Measurements from ENCODE around the gene TRANK1. TPM values are rescaled to one million over a fixed set of nuclear protein-coding genes. Genes with fewer than 3 reads are reported as not detected.

Gene TRANK1
- total and polyA plus RNA-seq, 12 donors, result 5.0 to 28.0 (median 14.0) TPM

GRCh38 chr3:36988356-36988755, 43.5 kb upstream of the TRANK1 start:
- Histone ChIP-seq H3K27ac (no peak overlapping the region), H3K27me3 (no peaks in the 10 kb centered on the region), H3K9me3 (replicated peaks in 1 of 3) (no peaks in the 10 kb centered on the region), H3K36me3 (replicated peaks in 1 of 2) (peaks cover 0 to 39% of the 10 kb centered on the region in 2 donors), H3K4me3 (no peak overlapping the region), H3K4me1 (replicated peaks in 1 of 2) (peaks cover 20 to 46% of the 10 kb centered on the region in 2 donors)
- DNase-seq, result no peak
- TF ChIP-seq POLR2A (IDR thresholded peaks at IDR 0.05), result no peak
- no peak for TF ChIP-seq CTCF (IDR thresholded peaks at IDR 0.05)
- intact Hi-C loops (cut with DNase I), result no loop called here
- WGBS, 4 donors, result 71 to 87% (median 75%) methylated on average over 2 of the region's 2 CpGs

- Histone ChIP-seq H3K4me3 (no peak overlapping the region), H3K36me3 (replicated peaks in 1 of 2) (peaks cover 0 to 36% of the 10 kb centered on the region in 2 donors), H3K4me1 (replicated peaks in 1 of 2) (no peaks in the 10 kb centered on the region), H3K27me3 (no peaks in the 10 kb centered on the region), H3K27ac (no peak overlapping the region), H3K9me3 (replicated peaks in 1 of 3) (no peaks in the 10 kb centered on the region)
- no peak for DNase-seq
- WGBS, 4 donors, result 84 to 92% (median 90%) methylated on average over 4 of the region's 4 CpGs
- TF ChIP-seq CTCF (IDR thresholded peaks at IDR 0.05) (no peak), POLR2A (IDR thresholded peaks at IDR 0.05) (no peak)
- intact Hi-C loops (cut with DNase I), result no loop called here
Measured at GRCh38 chr3:36981006-36981405, 36.2 kb upstream of the TRANK1 start.

DNA sequence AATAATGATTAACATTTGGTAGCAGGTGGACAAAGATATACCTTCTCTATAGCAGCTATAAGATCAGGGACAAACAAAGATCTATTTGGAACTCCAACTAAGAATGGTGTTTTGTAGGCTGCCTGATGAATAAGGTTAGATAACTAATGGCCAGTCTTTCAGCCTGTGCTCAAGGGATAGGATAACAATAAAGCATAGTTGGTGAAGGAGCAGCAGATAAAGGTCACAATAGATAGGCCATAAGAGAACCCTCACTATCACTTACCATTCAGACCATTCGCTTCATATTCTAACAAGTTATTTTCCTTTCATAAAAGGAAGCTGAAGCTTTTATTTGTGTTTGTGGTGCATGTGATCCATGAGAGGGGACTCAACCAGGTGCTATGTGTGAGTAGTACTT, 28.3 kb upstream of the TRANK1 start:
- Histone ChIP-seq H3K36me3 (replicated peaks in 1 of 2) (no peaks in the 10 kb centered on the region), H3K9me3 (replicated peaks in 1 of 3) (no peaks in the 10 kb centered on the region), H3K4me1 (replicated peaks in 1 of 2) (peaks cover 7% of the 10 kb centered on the region in 2 donors), H3K27me3 (no peaks in the 10 kb centered on the region), H3K4me3 (no peak overlapping the region), H3K27ac (no peak overlapping the region)
- TF ChIP-seq POLR2A (IDR thresholded peaks at IDR 0.05) (no peak), CTCF (IDR thresholded peaks at IDR 0.05) (no peak)
- WGBS, 4 donors, result 93 to 100% (median 96%) methylated on average over 1 of the region's 1 CpG
- intact Hi-C loops (cut with DNase I), result no loop called here
- DNase-seq, result no peak

DNA sequence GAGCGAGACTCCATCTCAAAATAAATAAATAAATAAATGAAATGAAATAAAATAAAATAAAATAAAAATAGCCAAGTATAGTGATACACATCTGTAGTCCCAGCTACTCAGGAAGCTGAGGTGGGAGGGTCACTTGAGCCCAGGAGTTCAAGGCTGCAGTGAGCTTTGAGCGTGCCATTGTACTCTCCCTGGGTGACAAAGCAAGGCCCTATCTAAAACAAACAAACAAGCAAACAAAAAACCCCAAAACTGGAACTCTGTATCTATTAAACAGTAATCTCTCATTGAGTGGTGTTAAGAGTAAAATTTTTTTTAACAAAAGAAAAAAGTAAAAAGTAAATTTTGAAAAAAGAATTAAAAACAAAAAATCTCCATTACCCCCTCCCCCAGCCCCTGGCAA, 27.3 kb upstream of the TRANK1 start:
- no peak overlapping the region for H3K27ac ChIP-seq
- no peak for DNase-seq
- no peak overlapping the region for H3K4me3 ChIP-seq
- H3K27me3 ChIP-seq, result no peaks in the 10 kb centered on the region
- peaks cover 7% of the 10 kb centered on the region in 2 donors for H3K4me1 ChIP-seq (replicated peaks in 1 of 2)
- TF ChIP-seq CTCF (IDR thresholded peaks at IDR 0.05), result no peak
- TF ChIP-seq POLR2A (IDR thresholded peaks at IDR 0.05), result no peak
- WGBS, 4 donors, result 85 to 92% (median 87%) methylated on average over 2 of the region's 2 CpGs
- no peaks in the 10 kb centered on the region for H3K9me3 ChIP-seq (replicated peaks in 1 of 3)
- no peaks in the 10 kb centered on the region for H3K36me3 ChIP-seq (replicated peaks in 1 of 2)
- intact Hi-C loops (cut with DNase I), result no loop called here

Measured in adrenal gland (tissue), 12 donors.